Left forelimb (tissue), 1 donor: ENCODE data around the gene EFNB2.

Source experiments
- DNase-seq: peaks from one replicate; pipeline ENCODE4 v3.0.0-alpha.2; 2018; ENCODE audit warnings: low spot score

Gene EFNB2

GRCh38 chr13:106445996-106446395 is 89.5 kb downstream of the EFNB2 start:
- no peak for DNase-seq

GRCh38 chr13:106443607-106444322 is 91.7 kb downstream of the EFNB2 start:
- no peak for DNase-seq

GRCh38 chr13:106440866-106441265 is 94.6 kb downstream of the EFNB2 start:
- no peak for DNase-seq
